GF-D8 (cell line): ENCODE results near the gene DOCK10.

ENCODE experiments used
- DNase-seq: peaks from one replicate; lab custom pipeline; 2025; lab: John Stamatoyannopoulos, UW

Gene DOCK10

GRCh38 chr2:225013425-225014365 is 28.6 kb downstream of the DOCK10 start:
- no peak for DNase-seq

- DNase-seq: no peak
Observed at GRCh38 chr2:225011585-225011984, 30.7 kb downstream of the DOCK10 start.

- no peak for DNase-seq
Observed at GRCh38 chr2:225010804-225011203, 31.5 kb downstream of the DOCK10 start.

DNA sequence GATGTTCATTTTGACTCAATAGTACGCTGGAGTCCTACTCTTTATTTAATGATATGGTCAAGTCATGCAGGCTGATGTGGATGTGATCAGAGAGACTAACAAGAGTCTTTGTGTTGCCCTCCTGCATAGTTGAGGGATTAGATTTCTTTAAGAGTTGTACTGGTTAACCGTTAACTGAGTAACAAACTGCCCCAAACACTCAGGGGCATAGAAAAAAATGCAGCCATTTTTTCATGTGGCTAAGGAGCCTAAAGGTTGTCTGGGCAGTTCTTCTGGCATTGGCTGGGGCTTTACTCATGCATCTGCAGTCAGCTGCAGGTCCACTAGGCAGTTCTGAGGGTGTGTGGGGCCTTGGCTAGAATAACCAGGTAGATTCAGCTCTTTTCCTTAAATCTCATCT is 32.5 kb downstream of the DOCK10 start:
- DNase-seq: no peak

GRCh38 chr2:225008935-225009334 is 33.3 kb downstream of the DOCK10 start:
- no peak for DNase-seq

- no peak for DNase-seq
Observed at GRCh38 chr2:225008179-225008856, 34.0 kb downstream of the DOCK10 start.

DNA sequence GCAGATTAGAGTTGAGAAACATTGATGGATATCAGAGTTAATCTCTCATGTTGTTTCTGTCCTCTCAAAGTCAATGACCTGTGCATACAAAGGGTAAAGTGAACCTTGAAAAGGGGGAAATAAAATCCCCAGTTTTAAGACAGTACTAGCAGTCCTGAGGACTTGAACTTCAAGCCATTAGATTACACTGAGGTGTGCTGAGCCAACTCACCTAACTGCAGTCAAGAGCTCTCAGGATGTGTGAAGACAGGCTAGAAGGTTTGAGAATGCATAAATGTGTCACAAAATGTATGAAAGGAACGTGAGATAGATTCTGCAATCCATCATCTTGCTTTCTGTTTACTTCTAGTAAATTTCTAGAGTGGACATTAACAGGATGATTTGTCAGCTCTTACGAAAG is 35.5 kb downstream of the DOCK10 start:
- DNase-seq: no peak

DNA sequence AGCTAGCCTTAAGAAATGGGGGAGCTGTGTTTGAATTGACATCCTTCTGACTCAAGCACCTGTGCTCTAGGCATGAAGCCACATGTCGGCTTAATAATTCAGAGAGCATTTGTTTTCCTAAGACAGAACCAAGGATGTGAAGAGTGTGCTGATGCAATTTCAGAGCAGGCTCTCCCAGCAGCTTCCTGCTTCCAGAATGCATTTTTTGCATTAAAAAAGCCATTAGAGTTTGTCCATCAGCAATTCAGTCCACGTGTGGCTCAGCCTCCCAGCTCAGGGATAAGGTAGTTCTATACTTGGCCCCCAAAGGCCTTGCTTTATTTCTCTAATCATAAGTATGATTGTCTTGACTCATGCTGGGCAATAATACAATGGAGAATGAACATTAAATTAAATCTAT is 37.7 kb downstream of the DOCK10 start:
- no peak for DNase-seq

GRCh38 chr2:225002656-225003045 is 39.6 kb downstream of the DOCK10 start:
- DNase-seq: no peak

- no peak for DNase-seq
Observed at GRCh38 chr2:225002039-225002655, 40.1 kb downstream of the DOCK10 start.

DNA sequence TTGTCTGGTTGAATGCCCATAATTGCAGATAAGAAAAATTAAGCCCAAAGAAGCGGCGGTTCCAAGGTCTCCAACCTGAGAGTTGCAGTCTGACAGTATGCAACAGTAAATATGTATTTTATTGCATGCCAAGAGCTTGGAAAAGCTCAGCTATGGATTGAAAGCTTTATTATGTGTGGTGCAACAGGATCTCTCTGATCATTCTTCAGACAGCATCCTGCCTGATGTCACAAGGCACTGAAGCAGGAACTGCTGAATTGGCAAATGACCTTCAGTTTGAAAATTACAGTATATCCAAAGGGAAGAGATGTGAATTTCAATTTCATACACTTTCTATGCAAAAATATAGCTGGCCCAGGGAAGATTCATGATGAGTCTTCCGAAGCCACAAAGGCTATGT is 42.5 kb downstream of the DOCK10 start:
- no peak for DNase-seq

GRCh38 chr2:224999321-224999720 is 42.9 kb downstream of the DOCK10 start:
- DNase-seq: no peak

GRCh38 chr2:224997802-224998201 is 44.5 kb downstream of the DOCK10 start:
- DNase-seq: no peak

DNA sequence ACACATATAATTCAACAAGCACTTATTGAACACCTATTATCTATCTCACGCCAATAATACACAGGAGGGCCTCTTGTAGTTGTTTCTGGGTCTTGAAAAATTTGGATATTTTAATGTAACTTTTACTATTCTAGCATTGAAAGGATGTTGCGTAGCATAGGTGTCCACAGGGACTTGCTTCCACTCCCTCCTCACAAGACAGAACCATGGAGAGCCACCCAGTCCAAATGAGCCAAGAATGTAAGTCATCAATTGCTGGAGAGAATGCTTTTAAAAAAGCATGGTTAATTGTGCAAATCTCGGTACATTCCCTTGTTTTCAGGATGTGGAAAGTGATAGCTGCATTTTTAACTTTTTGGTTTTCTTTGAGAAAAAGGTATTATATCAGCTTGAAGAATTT is 46.8 kb downstream of the DOCK10 start:
- DNase-seq: no peak

GRCh38 chr2:224994242-224994823 is 47.9 kb downstream of the DOCK10 start:
- DNase-seq: no peak

DNA sequence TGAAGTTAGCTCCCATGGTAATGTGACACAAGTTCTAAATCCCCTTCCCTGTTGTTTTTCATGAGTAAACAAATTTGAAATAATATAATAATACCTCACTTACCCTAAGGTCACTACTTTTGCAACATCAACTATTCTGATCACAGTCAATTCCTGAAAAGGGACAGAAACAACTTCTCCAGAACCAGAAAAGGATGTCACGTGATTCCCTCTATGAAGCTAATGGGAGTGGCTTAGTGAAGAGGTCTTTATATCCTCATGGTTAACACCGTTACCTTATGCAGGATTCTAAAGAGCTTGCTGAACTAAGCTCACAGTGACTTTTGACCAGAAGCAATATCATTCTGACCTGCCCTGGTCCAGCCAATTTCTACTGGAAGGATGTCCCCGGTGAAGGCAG is 51.6 kb downstream of the DOCK10 start:
- DNase-seq: no peak

- DNase-seq: no peak
Observed at GRCh38 chr2:224987733-224988132, 54.5 kb downstream of the DOCK10 start.

- DNase-seq: no peak
Observed at GRCh38 chr2:224986477-224986876, 55.8 kb downstream of the DOCK10 start.

DNA sequence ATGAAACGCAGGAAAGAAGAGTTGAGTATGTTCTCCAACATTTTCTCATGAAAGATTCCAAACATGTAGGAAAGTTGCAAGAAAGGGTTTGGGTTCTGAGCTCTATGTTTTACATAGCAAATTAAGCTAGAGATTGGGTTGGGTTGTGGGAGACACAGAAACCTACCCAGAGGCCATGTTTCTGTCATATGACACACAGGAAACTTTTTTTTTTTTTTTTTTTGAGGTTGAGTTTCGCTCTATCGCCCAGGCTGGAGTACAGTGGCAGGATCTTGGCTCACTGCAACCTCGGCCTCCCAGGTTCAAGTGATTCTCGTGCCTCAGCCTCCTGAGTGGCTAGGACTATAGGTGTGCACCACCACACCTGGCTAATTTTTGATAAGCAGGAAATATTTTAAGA is 57.6 kb downstream of the DOCK10 start:
- DNase-seq: no peak

- no peak for DNase-seq
Observed at GRCh38 chr2:224983712-224984554, 58.3 kb downstream of the DOCK10 start.

DNA sequence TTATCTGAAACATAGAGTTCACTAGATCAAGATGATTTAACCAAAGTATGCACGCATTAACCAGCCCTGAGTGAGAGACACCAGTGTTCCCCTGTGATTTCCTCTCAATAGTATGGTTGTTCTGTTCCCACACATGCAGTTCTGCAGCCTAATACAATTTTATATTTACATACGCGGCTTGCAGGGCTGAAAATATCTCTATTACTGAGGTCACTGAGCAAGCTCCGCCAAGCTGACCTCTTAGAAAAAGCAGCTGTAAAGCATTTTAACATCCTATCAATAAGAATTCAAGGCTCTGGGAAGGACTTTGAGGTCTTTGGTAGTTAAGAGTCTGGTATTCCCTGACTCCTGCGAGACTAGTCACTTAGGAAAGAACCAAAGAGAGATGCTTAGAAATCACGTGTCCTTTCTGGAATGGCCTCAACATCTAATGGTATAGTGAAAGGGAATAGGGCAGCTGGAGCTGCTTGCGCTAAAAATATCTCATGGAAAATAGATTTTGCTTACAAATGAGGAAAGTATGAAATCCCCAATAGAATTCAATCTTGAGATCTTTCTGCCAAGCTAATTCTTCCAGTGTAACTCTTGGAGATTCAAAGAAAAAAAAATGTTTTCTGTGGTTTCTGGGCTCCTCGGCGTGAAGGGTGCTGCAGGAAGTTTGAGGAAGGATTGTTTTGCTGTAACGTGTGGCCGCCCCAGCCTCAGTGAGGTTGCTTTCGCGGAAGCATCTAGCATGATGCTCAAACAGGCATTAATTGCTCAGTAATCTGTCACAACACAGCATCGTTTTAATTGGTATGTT is 59.2 kb downstream of the DOCK10 start:
- DNase-seq: no peak
